Right lobe of liver (tissue), 6 donors: ENCODE measurements around the gene ALG9. TPM values are rescaled to one million over a fixed set of nuclear protein-coding genes. Genes with fewer than 3 reads are reported as not detected.

Experiments
- ATAC-seq, 4 donors: fragments of 200-7000 bp; cut with Tn5 transposase; one replicate each; pipeline ENCODE4 v1.9.1; 2020; ENCODE audit warnings: mild to moderate bottlenecking in 4 of 4, moderate library complexity in 4 of 4
- DNase-seq, 3 donors: peaks; one replicate each; pipeline ENCODE4 v3.0.0-alpha.2; 2020
- H3K27ac ChIP-seq, 3 donors: fragments of 200-600 bp; one replicate each; pipeline ENCODE4 v1.8.0; 2022
- H3K27me3 ChIP-seq, 2 donors: fragments of 200-600 bp; one replicate each; pipeline ENCODE4 v1.8.0; 2022
- H3K36me3 ChIP-seq, 4 donors: fragments of 200-600 bp; sonication (generic) in 1 of 4; one replicate each; pipeline versions ENCODE4 v1.5.1 to v1.8.0; 2017 to 2022; ENCODE audit warnings: control low read depth in 1 of 4
- H3K4me1 ChIP-seq, 4 donors: fragments of 200-600 bp; sonication (generic) in 1 of 4; one replicate each; pipeline versions ENCODE4 v1.5.1 to v1.8.0; 2017 to 2022; ENCODE audit warnings: control low read depth in 1 of 4
- H3K4me3 ChIP-seq, 3 donors: fragments of 200-600 bp; one replicate each; pipeline ENCODE4 v1.8.0; 2022
- H3K9me3 ChIP-seq, 4 donors: fragments of 200-600 bp; sonication (generic) in 1 of 4; one replicate each; pipeline versions ENCODE4 v1.5.1 to v1.8.0; 2017 to 2022; ENCODE audit warnings: control low read depth in 1 of 4
- POLR2A ChIP-seq: fragments of 450-650 bp; IDR thresholded peaks from one replicate; pipeline ENCODE4 v1.6.1; 2017; ENCODE audit warnings: antibody characterized with exemption, mild to moderate bottlenecking
- WGBS: methylation state at CpG from one replicate; pipeline ENCODE4 v1.1.6; 2018; ENCODE audit warnings: low coverage, low lambda C conversion rate; ENCODE audit not compliant: insufficient coverage; ENCODE audit errors: missing lambda C conversion rate; 5-methylcytosine and 5-hydroxymethylcytosine counted together
- intact Hi-C, 2 donors: fragments of 100-400 bp; cut with DNase I; formaldehyde crosslinking; loops; one replicate each; pipeline versions ENCODE4 v1.11.2 to v1.14.1; 2022
- total RNA-seq, 6 experiments: library from RNA; depleted of rRNA in 2 of 6; stranded (reverse); fragments of >200 nt in 2 of 6; fragmentation: NEBNext Ultra II Directional in 3 of 6; extraction: Animal tissue kit (Norgen Biotek cat#: 25700) in 3 of 6; gene quantifications; one replicate each; pipeline versions ENCODE4 v1.1.0 to v1.2.4, GENCODE V29; 2016 to 2023
- TF ChIP-seq, protein P1 (sequence below), 4 donors: fragments of 200-600 bp in 3 of 4; fragments of 450-650 bp in 1 of 4; IDR thresholded peaks; one replicate each; pipeline versions ENCODE4 v1.5.1 to v1.8.0; 2016 to 2022; ENCODE audit warnings: antibody characterized with exemption in 4 of 4, mild to moderate bottlenecking in 2 of 4
- donor health status: DM: no; HTN: yes; CAD: no.
- donor health status: DM: no; HTN: no; CAD: no.
- donor health status: DM: no; HTN: no; CAD: no.
- donor health status: DM: no; HTN: yes; CAD: no.
- donor health status: DM: no; HTN: yes; CAD: no.

The ALG9 gene
- total RNA-seq, 6 experiments from 2014 or later = 15.0 to 20.8 (median 18.2) TPM

DNA sequence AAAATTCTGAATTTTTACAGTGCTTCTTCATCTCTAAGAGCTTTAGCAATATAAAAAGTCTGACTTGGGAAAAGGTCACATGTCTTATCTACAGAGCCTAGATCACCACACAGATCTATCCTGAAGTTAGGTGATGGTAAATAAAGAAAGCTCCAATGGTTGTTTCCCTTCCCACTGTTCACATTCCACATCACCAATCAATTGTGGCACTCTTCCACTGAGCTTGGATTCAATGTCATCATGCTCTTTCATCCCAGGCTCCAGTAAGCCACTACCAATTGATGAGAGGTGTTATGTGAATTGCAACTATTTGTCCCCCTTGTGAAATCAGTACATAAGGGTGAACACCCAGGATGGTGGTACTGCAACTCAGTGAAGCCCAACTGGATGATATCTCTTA lies 47.8 kb downstream of the ALG9 start:
- intact Hi-C loops = no loop called here
- ATAC-seq (peak; percentile 80 to 92 (median 88)), DNase-seq (peak in 1 of 3 donors; percentile 72)
- TF ChIP-seq, protein P1, sequence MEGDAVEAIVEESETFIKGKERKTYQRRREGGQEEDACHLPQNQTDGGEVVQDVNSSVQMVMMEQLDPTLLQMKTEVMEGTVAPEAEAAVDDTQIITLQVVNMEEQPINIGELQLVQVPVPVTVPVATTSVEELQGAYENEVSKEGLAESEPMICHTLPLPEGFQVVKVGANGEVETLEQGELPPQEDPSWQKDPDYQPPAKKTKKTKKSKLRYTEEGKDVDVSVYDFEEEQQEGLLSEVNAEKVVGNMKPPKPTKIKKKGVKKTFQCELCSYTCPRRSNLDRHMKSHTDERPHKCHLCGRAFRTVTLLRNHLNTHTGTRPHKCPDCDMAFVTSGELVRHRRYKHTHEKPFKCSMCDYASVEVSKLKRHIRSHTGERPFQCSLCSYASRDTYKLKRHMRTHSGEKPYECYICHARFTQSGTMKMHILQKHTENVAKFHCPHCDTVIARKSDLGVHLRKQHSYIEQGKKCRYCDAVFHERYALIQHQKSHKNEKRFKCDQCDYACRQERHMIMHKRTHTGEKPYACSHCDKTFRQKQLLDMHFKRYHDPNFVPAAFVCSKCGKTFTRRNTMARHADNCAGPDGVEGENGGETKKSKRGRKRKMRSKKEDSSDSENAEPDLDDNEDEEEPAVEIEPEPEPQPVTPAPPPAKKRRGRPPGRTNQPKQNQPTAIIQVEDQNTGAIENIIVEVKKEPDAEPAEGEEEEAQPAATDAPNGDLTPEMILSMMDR (IDR thresholded peaks at IDR 0.05) = no peak
- TF ChIP-seq POLR2A = no peak
- Histone ChIP-seq H3K27me3 (no peaks in the 10 kb centered on the region), H3K9me3 (no peaks in the 10 kb centered on the region), H3K4me1 (peaks cover 0 to 51% (median 16%) of the 10 kb centered on the region in 4 donors), H3K36me3 (no peaks in the 10 kb centered on the region), H3K27ac (peak overlapping the region; percentile 65 to 85 (median 67)), H3K4me3 (no peak overlapping the region)

DNA sequence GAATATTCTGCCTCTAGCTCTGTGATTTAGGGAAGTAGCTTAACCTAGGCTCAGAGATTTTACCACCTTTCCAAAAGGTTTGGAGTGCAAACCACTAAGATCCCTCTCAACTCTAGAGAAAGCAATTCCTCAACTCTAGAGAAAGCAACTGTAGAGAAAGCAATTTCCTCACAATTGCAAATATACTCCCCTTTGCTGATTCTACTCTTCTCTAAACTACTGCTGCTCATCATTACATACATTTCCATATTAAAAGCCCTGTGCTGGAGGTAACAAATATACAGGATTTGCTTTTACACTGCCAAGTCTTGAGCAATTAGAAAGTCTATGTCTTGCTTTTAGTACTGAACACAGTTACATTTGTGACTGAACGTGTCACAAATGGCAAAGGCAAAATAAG lies 48.2 kb downstream of the ALG9 start:
- Histone ChIP-seq H3K36me3 (no peaks in the 10 kb centered on the region), H3K4me3 (no peak overlapping the region), H3K27ac (peak overlapping the region; percentile 65 to 85 (median 67)), H3K9me3 (no peaks in the 10 kb centered on the region), H3K4me1 (peaks cover 0 to 51% (median 16%) of the 10 kb centered on the region in 4 donors), H3K27me3 (no peaks in the 10 kb centered on the region)
- intact Hi-C loops = no loop called here
- WGBS = 50% methylated on average over 1 of the region's 1 CpG
- TF ChIP-seq, protein P1 (IDR thresholded peaks at IDR 0.05) = no peak
- no peak for TF ChIP-seq POLR2A
- DNase-seq (no peak), ATAC-seq (peak in 2 of 4 donors; percentile 1 to 13)

DNA sequence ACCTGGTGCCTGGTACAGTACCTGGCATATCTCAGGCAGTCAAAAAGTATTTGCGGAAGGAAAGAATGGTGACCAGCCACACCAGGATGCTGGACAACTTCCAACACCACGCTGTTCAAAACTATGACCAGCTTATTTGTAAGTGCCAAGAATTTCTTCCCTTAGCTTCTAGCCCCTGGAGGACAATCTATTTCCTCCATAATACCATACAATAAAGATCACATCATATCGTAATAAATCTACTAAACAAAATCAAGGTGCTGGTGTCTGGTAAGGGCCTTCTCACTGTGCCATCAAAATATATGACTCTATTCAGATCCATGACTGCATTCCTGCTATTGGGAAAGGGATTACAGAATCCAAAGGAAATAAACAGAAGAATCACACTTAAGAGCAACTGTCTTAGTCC lies 51.5 kb downstream of the ALG9 start:
- Histone ChIP-seq H3K27ac (peak overlapping the region; percentile 33 to 69 (median 33)), H3K4me3 (no peak overlapping the region), H3K4me1 (peaks cover 0 to 51% (median 16%) of the 10 kb centered on the region in 4 donors), H3K27me3 (no peaks in the 10 kb centered on the region), H3K9me3 (no peaks in the 10 kb centered on the region), H3K36me3 (no peaks in the 10 kb centered on the region)
- TF ChIP-seq, protein P1 (IDR thresholded peaks at IDR 0.05) = no peak
- TF ChIP-seq POLR2A = no peak
- intact Hi-C loops = no loop called here
- WGBS = 39% methylated on average over 3 of the region's 3 CpGs
- ATAC-seq = peak in 1 of 4 donors; percentile 16
- DNase-seq = no peak

DNA sequence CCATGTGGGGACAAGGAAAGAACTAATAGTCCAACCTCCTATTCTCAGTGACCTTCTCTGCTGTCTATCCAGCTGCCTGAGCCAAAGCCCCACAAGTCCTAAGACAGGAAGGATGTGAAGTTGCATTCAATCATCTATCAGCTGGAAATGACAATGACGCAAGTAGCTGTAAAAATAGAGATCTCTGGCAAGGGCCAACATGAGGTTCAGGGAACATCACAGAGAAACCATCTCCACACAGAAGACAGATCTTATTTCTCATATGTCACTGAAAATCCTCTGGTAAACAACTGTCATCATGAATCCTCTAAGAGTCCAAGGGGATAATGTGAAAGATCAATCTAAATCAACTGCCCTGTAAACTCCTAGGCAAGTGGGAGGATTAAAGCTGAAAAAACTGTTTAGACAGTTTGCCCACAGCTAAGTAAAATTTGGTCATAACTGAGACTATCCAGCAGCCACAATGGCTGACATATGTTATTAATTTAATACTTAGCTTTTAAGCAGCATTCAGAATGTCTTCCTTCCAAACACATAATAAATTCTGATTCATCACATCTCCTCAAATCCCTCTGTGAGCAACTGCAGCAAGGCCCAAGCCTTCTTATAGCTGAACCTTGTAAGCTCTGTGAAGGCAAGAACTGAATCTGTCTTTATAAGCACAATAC lies 52.1 kb downstream of the ALG9 start:
- H3K27ac ChIP-seq = peak overlapping the region; percentile 33 to 69 (median 33)
- H3K9me3 ChIP-seq = no peaks in the 10 kb centered on the region
- no peak overlapping the region for H3K4me3 ChIP-seq

More for the DNA sequence above, 52.1 kb downstream of the ALG9 start:
- no peak for TF ChIP-seq POLR2A
- TF ChIP-seq, protein P1 (IDR thresholded peaks at IDR 0.05) = no peak
- H3K27me3 ChIP-seq = no peaks in the 10 kb centered on the region
- H3K36me3 ChIP-seq = no peaks in the 10 kb centered on the region
- intact Hi-C loops = no loop called here
- H3K4me1 ChIP-seq = peaks cover 0 to 48% (median 16%) of the 10 kb centered on the region in 4 donors
- DNase-seq = no peak
- peak; percentile 4 to 57 (median 10) for ATAC-seq
- WGBS = 50% methylated on average over 1 of the region's 1 CpG
